HG02852 (cell line): ENCODE data around the gene CPN2.

Source experiments
- ATAC-seq: cut with Tn5 transposase; IDR thresholded peaks from one replicate; pipeline ENCODE4 v1.9.1; 2021; ENCODE audit warnings: mild to moderate bottlenecking, moderate library complexity; ENCODE audit not compliant: unreplicated experiment

Gene CPN2

DNA sequence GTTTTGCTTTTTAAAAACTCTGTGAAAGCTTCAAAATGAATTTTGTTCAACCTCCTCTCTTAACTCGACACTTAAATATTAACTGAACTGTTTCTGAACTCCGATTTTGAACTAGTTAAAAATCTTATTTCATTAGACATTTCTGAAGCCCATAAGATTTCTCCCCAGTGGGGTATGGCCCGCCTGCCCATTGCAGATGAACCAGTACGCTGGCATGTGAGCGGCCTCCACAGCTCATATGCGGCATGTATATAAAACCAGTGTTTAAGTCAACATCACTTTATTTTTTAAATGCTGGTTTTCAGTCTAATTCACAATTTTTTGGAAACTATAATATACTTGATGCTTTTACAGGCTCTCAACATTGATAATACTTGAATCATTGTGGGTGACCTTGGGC, 50.2 kb downstream of the CPN2 start:
- ATAC-seq = no peak

GRCh38 chr3:194300382-194300758, 50.8 kb downstream of the CPN2 start:
- no peak for ATAC-seq

GRCh38 chr3:194298331-194299227, 52.5 kb downstream of the CPN2 start:
- no peak for ATAC-seq

DNA sequence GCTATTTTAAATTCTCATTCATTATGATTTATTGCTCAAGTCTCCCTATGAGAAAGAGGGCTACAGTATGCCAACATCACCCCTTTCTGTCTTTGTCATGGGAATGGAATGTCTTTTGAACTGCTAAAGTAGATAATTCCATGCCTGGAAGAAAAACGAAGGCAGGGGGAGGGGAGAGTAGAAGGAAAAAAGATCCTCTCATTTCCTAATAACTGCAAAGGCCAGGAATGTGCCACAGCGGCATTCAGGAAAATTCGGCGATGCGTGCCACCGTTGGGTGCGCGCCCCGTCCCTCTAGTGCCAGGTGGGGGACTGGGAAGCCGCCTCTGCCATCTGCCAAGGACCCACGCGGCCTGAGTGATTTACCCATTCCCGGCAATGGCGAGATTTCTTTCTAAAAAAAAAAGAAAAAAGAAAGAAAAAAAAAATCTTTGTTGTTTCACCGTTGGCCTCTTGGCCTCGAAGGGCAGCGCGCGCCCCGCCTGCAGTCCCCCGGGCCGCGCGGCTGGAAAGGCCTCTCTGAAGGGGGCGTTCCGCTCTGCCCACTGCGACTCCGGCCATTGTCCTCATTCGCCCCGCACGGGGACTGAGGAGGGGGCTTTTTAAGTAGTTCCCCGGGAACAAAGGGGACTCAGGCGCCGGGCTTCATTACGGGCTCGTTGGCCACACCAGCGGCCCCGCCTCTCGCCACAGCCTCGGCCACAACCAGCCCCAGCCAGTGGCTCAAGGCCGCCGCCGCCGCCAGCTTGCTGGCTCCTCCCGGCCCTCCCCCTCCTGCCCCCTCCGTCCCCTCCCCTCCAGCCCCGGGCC, 54.5 kb downstream of the CPN2 start:
- no peak for ATAC-seq

DNA sequence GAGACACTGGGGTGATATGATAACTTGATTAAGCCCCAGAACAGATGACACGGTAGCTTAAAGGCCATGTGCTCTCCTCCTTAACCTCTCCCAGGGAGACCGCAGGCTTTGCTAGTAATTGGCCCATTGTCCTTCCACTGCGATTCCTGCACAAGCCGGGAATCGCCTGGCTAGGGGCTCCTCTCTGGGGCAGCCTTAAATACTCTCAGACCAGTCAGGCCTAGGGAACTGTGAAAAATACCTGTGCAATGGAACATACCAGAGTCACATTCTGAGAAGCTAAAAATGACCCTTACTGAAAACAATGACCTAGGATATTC, 56.3 kb downstream of the CPN2 start:
- ATAC-seq = no peak

GRCh38 chr3:194294199-194294894, 56.8 kb downstream of the CPN2 start:
- no peak for ATAC-seq

DNA sequence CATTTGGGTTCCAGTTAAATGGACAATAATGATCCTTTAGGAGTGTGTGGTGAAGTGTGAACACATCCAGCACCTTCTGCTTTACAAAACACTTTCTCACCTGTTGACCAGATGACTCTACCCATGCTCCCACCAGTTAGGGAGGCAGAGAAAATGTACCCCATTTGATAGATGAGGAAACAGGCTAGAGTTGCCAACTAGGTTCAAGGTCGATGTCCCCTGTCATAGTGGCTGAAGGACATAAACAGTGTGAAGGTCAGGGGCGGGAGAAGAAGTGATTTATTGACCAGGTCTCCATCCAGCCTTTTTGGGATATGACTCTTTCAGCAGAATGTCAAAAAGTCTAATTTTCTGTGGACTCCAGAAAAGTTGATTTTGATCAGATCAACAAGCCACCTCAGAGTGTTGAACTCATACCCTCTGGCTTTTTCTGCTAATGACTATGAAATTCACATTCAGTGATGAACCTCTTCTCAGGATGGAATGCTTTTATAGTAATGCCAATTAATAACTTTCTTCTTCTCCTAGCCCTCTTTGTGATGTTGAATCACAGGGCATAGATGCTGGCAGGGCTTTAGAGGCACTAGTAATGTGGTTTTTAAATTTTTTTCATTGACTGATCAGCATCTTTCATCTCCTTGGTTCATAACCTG, 57.5 kb downstream of the CPN2 start:
- ATAC-seq = no peak

DNA sequence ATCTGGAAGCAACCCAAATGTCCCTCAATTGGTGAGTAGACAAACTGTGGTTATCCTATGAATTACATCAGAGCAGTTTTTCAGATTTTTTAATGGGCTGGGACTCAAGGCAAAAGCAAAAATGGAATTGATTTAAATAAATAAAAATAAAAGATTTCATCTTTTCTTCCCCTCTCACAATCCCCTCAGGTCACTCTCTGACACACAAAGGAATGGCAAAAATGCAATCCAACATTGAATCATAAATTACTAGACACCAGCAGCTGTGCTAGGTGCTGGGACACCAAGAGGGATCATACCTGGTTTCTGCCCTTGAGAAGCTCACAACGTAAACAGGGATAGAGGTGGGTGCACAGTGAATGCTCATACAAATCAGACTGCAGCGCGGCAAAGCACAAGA, 58.8 kb downstream of the CPN2 start:
- ATAC-seq = no peak
